Cardiac muscle cell (in vitro differentiated cells and primary cell): ENCODE data around the gene COG7. TPM values are rescaled to one million over a fixed set of nuclear protein-coding genes. Genes with fewer than 3 reads are reported as not detected.

Experiments used
- DNase-seq, 2 donors: peaks; one replicate each; pipeline versions ENCODE4 v3.0.0 to v3.0.0-alpha.2; 2010 to 2017; ENCODE audit warnings: low read depth in 1 of 2, low spot score in 1 of 2
- H3K27ac ChIP-seq: fragments of 200-600 bp; sonication (generic); 2 replicates; pipeline ENCODE4 v1.5.1; 2016
- H3K27me3 ChIP-seq: fragments of 200-600 bp; sonication (generic); 2 replicates; pipeline ENCODE4 v1.6.0; 2016; ENCODE audit warnings: control low read depth
- H3K36me3 ChIP-seq: fragments of 200-600 bp; sonication (generic); 2 replicates; pipeline ENCODE4 v1.5.1; 2016; ENCODE audit warnings: control low read depth
- H3K4me1 ChIP-seq: fragments of 200-600 bp; sonication (generic); 2 replicates; pipeline ENCODE4 v1.8.1; 2017; ENCODE audit warnings: low read depth, mild to moderate bottlenecking, mixed run types
- H3K4me3 ChIP-seq: fragments of 200-600 bp; sonication (generic); 2 replicates; pipeline ENCODE4 v1.5.1; 2016; ENCODE audit warnings: mild to moderate bottlenecking
- H3K9me3 ChIP-seq: fragments of 200-600 bp; sonication (generic); 2 replicates; pipeline ENCODE4 v1.5.1; 2017; ENCODE audit warnings: low read depth, mild to moderate bottlenecking, control low read depth
- polyA plus RNA-seq: library from polyadenylated mRNA; unstranded; fragments of >200 nt; fragmentation: Nextera tagmentation; extraction: Ambion mirVana; gene quantifications from 2 replicates; pipeline ENCODE4 v1.2.1, GENCODE V29; 2016
- total RNA-seq: library from RNA; depleted of rRNA; stranded (reverse); fragments of >200 nt; gene quantifications from 2 replicates; pipeline ENCODE4 v1.2.3, GENCODE V29; 2016
- TF ChIP-seq, protein P1 (sequence below): IDR thresholded peaks from 2 replicates; pipeline ENCODE4 v1.5.1; 2012; ENCODE audit warnings: low read depth, mild to moderate bottlenecking, low read length

The COG7 gene
- total and polyA plus RNA-seq, 2 experiments from 2014 or later = 10.6 to 23.5 TPM

DNA sequence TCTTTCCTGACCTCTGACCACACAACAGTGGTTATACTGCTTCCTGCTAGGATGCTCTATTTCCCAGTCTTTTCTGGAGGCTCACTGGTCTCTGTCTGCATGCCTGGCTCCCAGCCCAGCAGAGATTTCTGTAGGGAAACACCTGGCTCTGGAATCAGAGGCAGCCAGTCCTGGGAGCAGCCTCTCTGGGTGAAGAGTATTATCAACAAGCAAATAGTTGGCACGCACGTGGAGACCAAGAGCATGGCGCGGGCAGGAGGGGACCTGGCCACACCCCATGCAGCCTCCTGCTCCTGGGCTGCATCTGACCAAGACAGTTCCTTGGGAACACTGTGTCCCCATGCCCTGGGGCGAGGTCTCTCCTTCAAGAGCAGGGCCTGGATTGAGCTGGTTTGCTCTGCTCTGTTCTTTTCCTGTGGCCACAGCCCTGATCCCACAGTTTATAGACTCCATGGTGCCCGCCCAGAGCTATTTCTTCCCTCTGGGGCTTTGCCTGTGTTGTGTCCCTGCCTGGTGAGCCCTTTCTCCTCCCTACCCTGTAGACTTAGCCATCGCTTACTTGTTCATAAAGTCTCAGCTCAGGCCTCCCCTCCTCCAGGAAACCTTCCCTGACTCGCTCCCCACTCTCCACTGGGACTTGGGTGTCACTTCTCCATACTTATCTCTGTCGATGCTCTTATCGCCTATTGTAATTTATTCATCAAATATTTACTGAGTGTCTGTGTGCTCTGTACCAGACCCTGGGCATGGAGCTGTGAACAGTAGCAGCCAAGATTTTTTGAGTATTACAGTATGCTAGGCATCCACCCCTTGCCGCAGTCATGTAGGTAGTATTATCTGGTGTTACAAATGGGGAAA, 90.3 kb downstream of the COG7 start:
- Histone ChIP-seq H3K36me3 (no peaks in the 10 kb centered on the region), H3K4me1 (no peaks in the 10 kb centered on the region), H3K9me3 (no peaks in the 10 kb centered on the region), H3K4me3 (no peak overlapping the region), H3K27me3 (no peaks in the 10 kb centered on the region), H3K27ac (no peak overlapping the region)
- peak in 1 of 2 donors; percentile 6 for DNase-seq
- TF ChIP-seq, protein P1, sequence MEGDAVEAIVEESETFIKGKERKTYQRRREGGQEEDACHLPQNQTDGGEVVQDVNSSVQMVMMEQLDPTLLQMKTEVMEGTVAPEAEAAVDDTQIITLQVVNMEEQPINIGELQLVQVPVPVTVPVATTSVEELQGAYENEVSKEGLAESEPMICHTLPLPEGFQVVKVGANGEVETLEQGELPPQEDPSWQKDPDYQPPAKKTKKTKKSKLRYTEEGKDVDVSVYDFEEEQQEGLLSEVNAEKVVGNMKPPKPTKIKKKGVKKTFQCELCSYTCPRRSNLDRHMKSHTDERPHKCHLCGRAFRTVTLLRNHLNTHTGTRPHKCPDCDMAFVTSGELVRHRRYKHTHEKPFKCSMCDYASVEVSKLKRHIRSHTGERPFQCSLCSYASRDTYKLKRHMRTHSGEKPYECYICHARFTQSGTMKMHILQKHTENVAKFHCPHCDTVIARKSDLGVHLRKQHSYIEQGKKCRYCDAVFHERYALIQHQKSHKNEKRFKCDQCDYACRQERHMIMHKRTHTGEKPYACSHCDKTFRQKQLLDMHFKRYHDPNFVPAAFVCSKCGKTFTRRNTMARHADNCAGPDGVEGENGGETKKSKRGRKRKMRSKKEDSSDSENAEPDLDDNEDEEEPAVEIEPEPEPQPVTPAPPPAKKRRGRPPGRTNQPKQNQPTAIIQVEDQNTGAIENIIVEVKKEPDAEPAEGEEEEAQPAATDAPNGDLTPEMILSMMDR = no peak

DNA sequence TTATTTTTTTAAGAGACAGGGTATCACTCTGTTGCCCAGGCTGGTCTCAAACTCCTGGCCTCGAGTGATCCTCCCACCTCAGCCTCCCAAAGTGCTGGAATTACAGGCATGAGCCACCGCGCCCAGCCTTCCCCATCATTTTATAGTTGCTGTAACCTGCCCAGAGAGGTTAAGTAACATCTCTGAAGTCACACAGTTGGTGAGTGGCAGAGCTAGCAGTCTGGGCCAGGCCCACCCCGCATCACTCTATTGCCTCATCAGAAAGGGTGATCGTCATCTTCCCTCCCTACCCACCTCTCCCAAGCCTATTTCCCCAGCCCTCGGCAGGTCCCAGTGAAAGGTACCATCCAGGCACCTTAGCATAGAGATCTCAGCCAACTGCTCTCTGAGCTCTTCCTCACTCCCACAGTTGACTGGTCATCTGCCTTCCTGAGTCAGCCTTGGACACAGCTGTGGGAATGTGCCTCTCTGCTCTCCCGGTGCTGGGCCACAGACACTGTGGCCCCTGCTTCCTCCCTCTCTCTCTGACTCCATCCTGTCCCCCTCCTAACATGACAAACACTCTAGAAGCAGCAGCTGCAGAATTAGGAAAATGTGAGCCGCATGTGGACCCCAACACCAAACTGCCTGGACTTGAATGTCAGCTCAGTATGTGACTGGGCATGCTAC, 93.8 kb downstream of the COG7 start:
- DNase-seq = no peak
- Histone ChIP-seq H3K9me3 (no peaks in the 10 kb centered on the region), H3K4me1 (no peaks in the 10 kb centered on the region), H3K27me3 (no peaks in the 10 kb centered on the region), H3K27ac (no peak overlapping the region), H3K4me3 (no peak overlapping the region), H3K36me3 (no peaks in the 10 kb centered on the region)
- TF ChIP-seq, protein P1 = no peak

DNA sequence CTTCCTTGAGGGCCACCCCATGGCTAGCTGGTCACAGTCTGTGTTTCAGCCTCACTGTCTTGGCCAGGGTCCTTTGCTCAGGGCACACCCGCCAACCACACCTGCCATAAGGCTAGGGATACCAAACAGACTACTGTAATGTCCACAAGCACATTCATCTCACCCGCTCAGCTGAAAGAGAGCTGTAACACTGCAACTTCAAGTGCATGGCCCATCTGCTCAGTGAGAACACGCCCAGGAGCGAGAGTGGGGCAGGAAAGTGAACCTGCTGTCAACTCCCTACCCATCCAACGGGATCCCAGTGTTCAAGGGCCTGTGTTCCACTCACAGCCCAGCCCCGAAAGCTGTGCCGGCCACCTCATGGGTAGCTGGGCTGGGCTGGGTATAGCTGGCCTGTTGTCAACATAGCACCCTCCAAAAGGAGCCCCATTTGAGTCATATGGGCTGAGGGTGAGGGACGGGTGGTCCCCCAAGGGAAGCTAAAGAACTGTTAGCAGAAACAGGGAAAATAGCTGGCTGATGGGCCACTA, 95.2 kb downstream of the COG7 start:
- DNase-seq = no peak
- no peak overlapping the region for H3K4me3 ChIP-seq
- TF ChIP-seq, protein P1 = no peak
- H3K27ac ChIP-seq = no peak overlapping the region
- no peaks in the 10 kb centered on the region for H3K27me3 ChIP-seq
- H3K4me1 ChIP-seq = no peaks in the 10 kb centered on the region
- H3K36me3 ChIP-seq = no peaks in the 10 kb centered on the region
- no peaks in the 10 kb centered on the region for H3K9me3 ChIP-seq

DNA sequence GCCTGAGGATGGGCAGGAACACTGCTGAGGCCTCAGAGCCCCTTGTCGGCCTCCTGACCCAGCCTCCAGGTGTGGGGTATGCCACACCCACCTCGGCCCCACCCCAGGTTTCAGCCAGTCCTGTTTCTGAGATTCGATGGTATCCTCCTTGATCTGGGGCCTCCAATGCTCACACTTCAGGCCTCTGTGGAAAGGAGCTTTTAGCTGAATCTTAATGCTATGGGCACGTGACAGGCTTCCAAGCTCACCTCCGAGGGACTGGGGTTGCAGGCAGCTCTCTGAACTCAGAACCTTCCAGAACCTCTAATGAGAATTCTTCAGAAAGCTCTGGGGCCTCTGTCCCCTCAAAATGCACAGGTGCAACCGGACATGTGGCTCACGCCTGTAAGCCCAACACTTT, 96.0 kb downstream of the COG7 start:
- H3K27ac ChIP-seq = no peak overlapping the region
- H3K4me1 ChIP-seq = no peaks in the 10 kb centered on the region
- H3K36me3 ChIP-seq = no peaks in the 10 kb centered on the region
- H3K4me3 ChIP-seq = no peak overlapping the region
- DNase-seq = no peak
- H3K27me3 ChIP-seq = no peaks in the 10 kb centered on the region
- TF ChIP-seq, protein P1 = no peak
- no peaks in the 10 kb centered on the region for H3K9me3 ChIP-seq

DNA sequence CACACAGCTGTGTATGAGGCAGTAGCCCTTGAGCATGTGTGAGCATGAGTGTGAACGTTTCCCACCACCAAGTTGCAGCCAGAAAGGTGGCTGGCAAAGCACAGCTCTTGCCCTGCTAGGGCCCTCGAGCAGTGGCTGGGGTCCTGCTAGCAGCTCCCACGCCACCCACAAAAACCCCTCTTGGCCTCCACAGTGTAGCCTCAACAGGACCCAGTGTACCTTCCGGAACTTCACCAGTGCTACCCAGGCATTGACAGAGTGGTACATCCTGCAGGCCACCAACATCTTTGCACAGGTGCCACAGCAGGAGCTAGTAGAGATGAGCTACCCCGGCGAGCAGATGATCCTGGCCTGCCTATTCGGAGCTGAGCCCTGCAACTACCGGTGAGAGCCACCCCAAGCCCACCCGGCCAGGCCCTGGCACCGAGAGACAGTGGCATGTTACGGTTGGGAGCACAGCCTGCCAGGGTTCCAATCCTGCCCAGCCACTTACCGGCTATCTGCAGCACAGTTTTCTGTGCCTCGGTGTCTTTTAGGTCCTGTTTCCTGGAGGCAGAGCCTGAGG, 97.8 kb downstream of the COG7 start:
- Histone ChIP-seq H3K27ac (no peak overlapping the region), H3K4me3 (no peak overlapping the region)
- TF ChIP-seq, protein P1 = no peak

More for the DNA sequence above, 97.8 kb downstream of the COG7 start:
- no peaks in the 10 kb centered on the region for H3K9me3 ChIP-seq
- no peaks in the 10 kb centered on the region for H3K36me3 ChIP-seq
- no peaks in the 10 kb centered on the region for H3K4me1 ChIP-seq
- DNase-seq = no peak
- H3K27me3 ChIP-seq = no peaks in the 10 kb centered on the region
